Measurements from ENCODE around the gene SLC20A1. TPM values are rescaled to one million over a fixed set of nuclear protein-coding genes. Genes with fewer than 3 reads are reported as not detected.

SLC20A1 gene
- total RNA-seq, 2 experiments from 2014 or later: 69.3 to 69.6 TPM

DNA sequence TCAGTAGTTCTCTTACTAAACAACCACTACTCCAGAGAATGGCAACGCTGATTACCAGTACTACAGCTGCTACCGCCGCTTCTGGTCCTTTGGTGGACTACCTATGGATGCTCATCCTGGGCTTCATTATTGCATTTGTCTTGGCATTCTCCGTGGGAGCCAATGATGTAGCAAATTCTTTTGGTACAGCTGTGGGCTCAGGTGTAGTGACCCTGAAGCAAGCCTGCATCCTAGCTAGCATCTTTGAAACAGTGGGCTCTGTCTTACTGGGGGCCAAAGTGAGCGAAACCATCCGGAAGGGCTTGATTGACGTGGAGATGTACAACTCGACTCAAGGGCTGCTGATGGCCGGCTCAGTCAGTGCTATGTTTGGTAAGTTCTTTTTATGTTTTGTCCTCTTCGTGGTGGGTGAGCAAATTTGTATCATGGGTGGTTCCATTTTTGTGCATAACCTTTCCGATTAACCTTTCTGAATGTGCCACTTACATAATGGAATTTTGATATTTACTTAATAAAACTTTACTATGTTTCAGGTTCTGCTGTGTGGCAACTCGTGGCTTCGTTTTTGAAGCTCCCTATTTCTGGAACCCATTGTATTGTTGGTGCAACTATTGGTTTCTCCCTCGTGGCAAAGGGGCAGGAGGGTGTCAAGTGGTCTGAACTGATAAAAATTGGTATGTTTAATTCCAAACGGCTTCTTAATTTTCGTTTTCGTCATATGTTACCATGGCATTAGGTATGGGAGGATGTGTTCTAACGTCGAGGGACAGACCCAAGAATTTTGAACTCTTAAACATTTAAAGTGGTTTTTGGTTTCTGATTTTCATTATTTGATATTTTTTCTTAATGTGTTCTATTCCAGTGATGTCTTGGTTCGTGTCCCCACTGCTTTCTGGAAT is 1.3 kb downstream of the SLC20A1 start:
- ChIA-PET CTCF (interaction anchor here (1.0 to 5.4 kb wide), 6 partner anchors 16 to 80 kb away, joined by 3 to 50 read pairs (median 10); no protein-coding TSS in a partner anchor), POLR2A (interaction anchor here (1.4 to 3.0 kb wide), 3 partner anchors 15 to 104 kb away, joined by 3 to 28 read pairs (median 10); no protein-coding TSS in a partner anchor)
- H3K27ac Mint-ChIP-seq: peak overlapping the region; percentile 65
- DNase-seq (peak; percentile 43), ATAC-seq (no peak)
- H3K27me3 Mint-ChIP-seq: no peaks in the 10 kb centered on the region
- no peaks in the 10 kb centered on the region for H3K9me3 Mint-ChIP-seq (ENCODE audit: low read depth)
- intact Hi-C loops (cut with DNase I, micrococcal nuclease): loop anchor here (5.0 kb wide), 3 partner anchors 45 to 460 kb away; no protein-coding TSS in a partner anchor
- H3K4me3 Mint-ChIP-seq: peak overlapping the region; percentile 95
- H3K36me3 Mint-ChIP-seq (ENCODE audit: low read depth): peaks cover 49% of the 10 kb centered on the region
- peaks cover 64% of the 10 kb centered on the region for H3K4me1 Mint-ChIP-seq

DNA sequence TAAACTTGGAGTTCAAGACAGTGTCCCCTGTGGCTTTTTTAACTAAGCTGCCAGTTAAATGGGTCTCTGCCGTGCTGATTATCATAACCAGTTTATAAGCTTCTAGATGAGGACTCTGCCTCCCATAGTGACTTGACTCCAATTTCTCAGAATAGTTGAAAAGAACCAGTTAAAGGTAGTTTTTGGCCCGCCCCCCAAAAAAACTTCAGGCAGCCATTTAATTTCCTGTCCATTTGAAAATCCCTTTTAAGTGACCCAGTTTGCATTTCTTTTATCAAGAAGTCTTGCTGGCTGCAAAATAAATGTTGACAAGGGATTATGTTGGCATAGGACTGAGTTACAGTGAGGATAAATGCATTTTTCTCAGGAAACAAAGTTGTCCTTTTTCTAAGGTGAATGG is 2.3 kb downstream of the SLC20A1 start:
- Mint-ChIP-seq H3K9me3 (ENCODE audit: low read depth) (no peaks in the 10 kb centered on the region), H3K4me1 (peaks cover 71% of the 10 kb centered on the region), H3K4me3 (peak overlapping the region; percentile 95), H3K36me3 (ENCODE audit: low read depth) (peaks cover 58% of the 10 kb centered on the region), H3K27me3 (no peaks in the 10 kb centered on the region), H3K27ac (peak overlapping the region; percentile 65)
- intact Hi-C loops (cut with DNase I, micrococcal nuclease): loop anchor here (5.0 kb wide), 3 partner anchors 44 to 461 kb away; no protein-coding TSS in a partner anchor
- DNase-seq (no peak), ATAC-seq (no peak)
- CTCF ChIA-PET: interaction anchor here (0.7 to 5.4 kb wide), 3 partner anchors 12 to 79 kb away, joined by 3 to 50 read pairs (median 17); no protein-coding TSS in a partner anchor
- POLR2A ChIA-PET: no interaction called here

DNA sequence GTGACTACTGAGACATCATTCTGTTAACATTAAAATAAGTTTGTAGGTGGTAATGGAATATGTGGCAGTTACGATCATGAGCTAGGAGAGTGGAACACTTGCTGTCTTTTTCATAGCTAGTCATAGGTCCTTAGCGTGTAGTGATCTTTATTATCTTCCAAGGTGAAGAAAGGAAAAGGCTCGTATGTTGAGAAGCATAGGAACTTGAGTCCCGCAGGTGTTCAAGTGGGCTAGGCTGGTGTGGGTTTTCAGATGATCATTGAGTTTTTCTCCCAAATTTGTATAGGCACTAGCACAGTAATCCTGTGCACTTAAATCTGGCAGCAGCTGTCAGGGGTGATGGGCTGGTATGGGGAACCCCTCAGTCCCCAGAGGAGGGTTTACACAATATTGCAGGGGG is 10.9 kb downstream of the SLC20A1 start:
- Mint-ChIP-seq H3K27me3 (no peaks in the 10 kb centered on the region), H3K4me3 (no peak overlapping the region), H3K9me3 (ENCODE audit: low read depth) (no peaks in the 10 kb centered on the region), H3K4me1 (peaks cover 72% of the 10 kb centered on the region), H3K36me3 (ENCODE audit: low read depth) (peaks cover 85% of the 10 kb centered on the region), H3K27ac (peak overlapping the region; percentile 42)
- ATAC-seq: no peak
- intact Hi-C loops (cut with DNase I, micrococcal nuclease): no loop called here
- ChIA-PET POLR2A (interaction anchor here (0.7 to 1.3 kb wide), 4 partner anchors 8 to 35 kb away, joined by 3 to 5 read pairs (median 4); partner anchors contain the start of gene SLC20A1), CTCF (interaction anchor here (0.9 kb wide), 1 partner anchor 30 kb away, joined by 4 read pairs; no protein-coding TSS in a partner anchor)
- DNase-seq: no peak

DNA sequence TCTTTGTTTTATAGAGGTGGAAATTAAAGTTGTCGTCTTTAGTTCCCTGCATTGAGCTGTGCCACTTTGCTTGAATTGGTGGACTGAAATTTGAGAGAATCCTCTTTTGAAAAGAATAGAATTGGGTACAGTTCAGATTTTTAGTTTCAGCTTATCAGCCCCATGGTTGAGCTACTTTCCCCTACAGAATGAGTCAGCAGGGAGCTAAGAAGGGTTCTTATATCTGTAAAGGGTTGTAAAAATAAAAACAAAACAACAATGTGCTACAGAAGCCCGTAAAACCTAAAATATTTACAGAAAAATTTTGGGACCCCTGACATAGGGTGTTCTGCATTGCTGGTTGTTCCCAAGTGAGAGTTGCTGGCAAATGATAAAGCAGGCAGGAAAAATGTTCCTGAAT is 12.6 kb downstream of the SLC20A1 start:
- ChIA-PET CTCF (interaction anchor here (0.6 to 1.1 kb wide), 4 partner anchors 21 to 1773 kb away, joined by 3 to 4 read pairs (median 3); no protein-coding TSS in a partner anchor), POLR2A (interaction anchor here (1.1 to 1.7 kb wide), 2 partner anchors 30 to 32 kb away, joined by 5 to 6 read pairs; no protein-coding TSS in a partner anchor)
- H3K27ac Mint-ChIP-seq: peak overlapping the region; percentile 53
- no peak overlapping the region for H3K4me3 Mint-ChIP-seq
- DNase-seq (no peak), ATAC-seq (no peak)
- H3K4me1 Mint-ChIP-seq: peaks cover 60% of the 10 kb centered on the region
- H3K27me3 Mint-ChIP-seq: no peaks in the 10 kb centered on the region
- intact Hi-C loops (cut with DNase I, micrococcal nuclease): loop anchor here in 1 of 2 experiments (1.0 kb wide), 1 partner anchor 27 kb away; no protein-coding TSS in a partner anchor
- peaks cover 80% of the 10 kb centered on the region for H3K36me3 Mint-ChIP-seq (ENCODE audit: low read depth)
- no peaks in the 10 kb centered on the region for H3K9me3 Mint-ChIP-seq (ENCODE audit: low read depth)

DNA sequence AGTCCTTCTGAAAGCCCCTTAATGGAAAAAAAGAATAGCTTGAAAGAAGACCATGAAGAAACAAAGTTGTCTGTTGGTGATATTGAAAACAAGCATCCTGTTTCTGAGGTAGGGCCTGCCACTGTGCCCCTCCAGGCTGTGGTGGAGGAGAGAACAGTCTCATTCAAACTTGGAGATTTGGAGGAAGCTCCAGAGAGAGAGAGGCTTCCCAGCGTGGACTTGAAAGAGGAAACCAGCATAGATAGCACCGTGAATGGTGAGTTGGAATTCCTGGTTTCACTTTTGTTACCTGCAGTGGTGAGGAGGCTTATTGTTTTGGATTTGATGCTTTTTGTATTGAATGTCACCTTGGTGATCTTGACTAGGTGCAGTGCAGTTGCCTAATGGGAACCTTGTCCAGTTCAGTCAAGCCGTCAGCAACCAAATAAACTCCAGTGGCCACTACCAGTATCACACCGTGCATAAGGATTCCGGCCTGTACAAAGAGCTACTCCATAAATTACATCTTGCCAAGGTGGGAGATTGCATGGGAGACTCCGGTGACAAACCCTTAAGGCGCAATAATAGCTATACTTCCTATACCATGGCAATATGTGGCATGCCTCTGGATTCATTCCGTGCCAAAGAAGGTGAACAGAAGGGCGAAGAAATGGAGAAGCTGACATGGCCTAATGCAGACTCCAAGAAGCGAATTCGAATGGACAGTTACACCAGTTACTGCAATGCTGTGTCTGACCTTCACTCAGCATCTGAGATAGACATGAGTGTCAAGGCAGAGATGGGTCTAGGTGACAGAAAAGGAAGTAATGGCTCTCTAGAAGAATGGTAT is 13.3 kb downstream of the SLC20A1 start:
- H3K9me3 Mint-ChIP-seq (ENCODE audit: low read depth): no peaks in the 10 kb centered on the region
- no peak overlapping the region for H3K4me3 Mint-ChIP-seq
- peaks cover 58% of the 10 kb centered on the region for H3K4me1 Mint-ChIP-seq

DNA sequence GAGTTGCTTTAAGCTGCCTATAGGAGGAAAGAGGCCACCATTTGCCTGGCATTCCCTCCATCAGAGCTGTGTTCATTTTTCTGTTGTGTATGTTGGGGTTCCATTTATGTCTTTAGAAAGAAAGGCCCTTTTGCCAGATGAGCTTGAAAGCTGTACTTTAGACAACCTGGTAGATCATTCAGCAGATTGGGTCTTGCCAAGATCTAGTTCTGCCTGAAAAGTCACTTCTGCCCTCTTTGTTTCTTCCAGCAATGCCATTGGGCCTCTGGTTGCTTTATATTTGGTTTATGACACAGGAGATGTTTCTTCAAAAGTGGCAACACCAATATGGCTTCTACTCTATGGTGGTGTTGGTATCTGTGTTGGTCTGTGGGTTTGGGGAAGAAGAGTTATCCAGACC is 14.4 kb downstream of the SLC20A1 start:
- POLR2A ChIA-PET: no interaction called here
- CTCF ChIA-PET: interaction anchor here (1.1 to 1.4 kb wide), 3 partner anchors 15 to 68 kb away, joined by 3 to 4 read pairs (median 3); no protein-coding TSS in a partner anchor
- H3K27me3 Mint-ChIP-seq: no peaks in the 10 kb centered on the region
- ATAC-seq: no peak
- no peak overlapping the region for H3K4me3 Mint-ChIP-seq
- H3K27ac Mint-ChIP-seq: peak overlapping the region; percentile 32
- H3K4me1 Mint-ChIP-seq: peaks cover 52% of the 10 kb centered on the region
- intact Hi-C loops (cut with DNase I, micrococcal nuclease): no loop called here
- H3K9me3 Mint-ChIP-seq (ENCODE audit: low read depth): no peaks in the 10 kb centered on the region
- DNase-seq: no peak
- peaks cover 82% of the 10 kb centered on the region for H3K36me3 Mint-ChIP-seq (ENCODE audit: low read depth)

More for the DNA sequence above, 13.3 kb downstream of the SLC20A1 start:
- ChIA-PET POLR2A (interaction anchor here (0.8 to 1.7 kb wide), 3 partner anchors 31 to 34 kb away, joined by 3 to 6 read pairs (median 5); no protein-coding TSS in a partner anchor), CTCF (interaction anchor here (0.6 to 1.4 kb wide), 6 partner anchors 13 to 1774 kb away, joined by 3 to 4 read pairs (median 3); no protein-coding TSS in a partner anchor)
- Mint-ChIP-seq H3K27ac (peak overlapping the region; percentile 47), H3K36me3 (ENCODE audit: low read depth) (peaks cover 83% of the 10 kb centered on the region), H3K27me3 (no peaks in the 10 kb centered on the region)
- ATAC-seq (no peak), DNase-seq (no peak)
- intact Hi-C loops (cut with DNase I, micrococcal nuclease): loop anchor here in 1 of 2 experiments (1.0 kb wide), 1 partner anchor 28 kb away; no protein-coding TSS in a partner anchor

DNA sequence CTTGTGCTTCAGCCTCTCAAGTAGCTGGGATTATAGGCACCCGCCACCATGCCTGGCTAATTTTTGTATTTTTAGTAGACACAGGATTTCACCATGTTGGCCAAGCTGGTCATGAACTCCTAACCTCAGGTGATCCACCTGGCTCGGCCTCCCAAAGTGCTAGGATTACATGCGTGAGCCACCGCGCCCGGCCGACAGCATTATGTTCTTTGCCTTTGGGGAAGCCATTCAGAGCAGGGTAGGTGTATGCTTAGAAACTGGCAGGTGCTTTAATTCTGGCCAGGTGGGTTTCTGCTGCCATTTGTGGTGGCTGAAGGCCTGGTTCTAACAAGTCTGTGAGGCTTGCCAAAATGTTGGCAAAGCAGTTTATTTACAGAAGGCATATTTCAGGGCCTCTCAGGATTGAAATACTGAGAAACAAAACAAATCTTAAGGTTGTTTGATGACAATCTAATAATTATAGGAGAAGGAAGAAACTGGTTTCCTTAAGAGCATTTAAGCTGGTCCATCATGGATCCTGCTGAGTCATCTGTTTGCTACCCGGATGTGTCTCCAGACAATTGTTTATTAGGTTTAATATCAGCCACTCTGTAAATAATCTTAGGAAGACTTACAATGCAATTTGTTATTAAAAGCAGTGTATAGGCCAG is 16.0 kb downstream of the SLC20A1 start:
- POLR2A ChIA-PET: interaction anchor here (1.0 kb wide), 1 partner anchor 17 kb away, joined by 3 read pairs; no protein-coding TSS in a partner anchor
- no peaks in the 10 kb centered on the region for H3K27me3 Mint-ChIP-seq

DNA sequence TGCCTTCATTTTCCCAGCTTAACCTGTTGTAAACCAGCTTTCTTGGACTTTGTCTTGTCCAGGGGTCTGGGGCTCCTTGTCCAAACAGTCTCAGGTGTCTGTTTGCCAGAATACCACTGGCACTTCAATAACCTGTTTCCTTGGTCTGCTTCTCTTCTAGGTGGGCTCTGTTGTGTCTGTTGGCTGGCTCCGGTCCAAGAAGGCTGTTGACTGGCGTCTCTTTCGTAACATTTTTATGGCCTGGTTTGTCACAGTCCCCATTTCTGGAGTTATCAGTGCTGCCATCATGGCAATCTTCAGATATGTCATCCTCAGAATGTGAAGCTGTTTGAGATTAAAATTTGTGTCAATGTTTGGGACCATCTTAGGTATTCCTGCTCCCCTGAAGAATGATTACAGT is 17.0 kb downstream of the SLC20A1 start:
- ChIA-PET CTCF (interaction anchor here (0.7 to 1.7 kb wide), 6 partner anchors 8 to 80 kb away, joined by 3 to 5 read pairs (median 3); no protein-coding TSS in a partner anchor), POLR2A (interaction anchor here (1.0 kb wide), 1 partner anchor 18 kb away, joined by 3 read pairs; no protein-coding TSS in a partner anchor)
- DNase-seq: no peak
- peak overlapping the region; percentile 9 for H3K27ac Mint-ChIP-seq
- H3K36me3 Mint-ChIP-seq (ENCODE audit: low read depth): peaks cover 63% of the 10 kb centered on the region
- intact Hi-C loops (cut with DNase I, micrococcal nuclease): loop anchor here in 1 of 2 experiments (2.0 kb wide), 1 partner anchor 70 kb away; no protein-coding TSS in a partner anchor
- no peaks in the 10 kb centered on the region for H3K9me3 Mint-ChIP-seq (ENCODE audit: low read depth)
- H3K27me3 Mint-ChIP-seq: no peaks in the 10 kb centered on the region
- no peak overlapping the region for H3K4me3 Mint-ChIP-seq
- H3K4me1 Mint-ChIP-seq: peaks cover 33% of the 10 kb centered on the region
- no peak for ATAC-seq

More for the DNA sequence above, 16.0 kb downstream of the SLC20A1 start:
- no peak overlapping the region for H3K27ac Mint-ChIP-seq
- ATAC-seq (no peak), DNase-seq (no peak)
- H3K9me3 Mint-ChIP-seq (ENCODE audit: low read depth): no peaks in the 10 kb centered on the region
- peaks cover 41% of the 10 kb centered on the region for H3K4me1 Mint-ChIP-seq
- intact Hi-C loops (cut with DNase I, micrococcal nuclease): loop anchor here in 1 of 2 experiments (2.0 kb wide), 1 partner anchor 69 kb away; no protein-coding TSS in a partner anchor
- peaks cover 72% of the 10 kb centered on the region for H3K36me3 Mint-ChIP-seq (ENCODE audit: low read depth)
- CTCF ChIA-PET: interaction anchor here (0.7 to 1.7 kb wide), 6 partner anchors 10 to 242 kb away, joined by 3 to 4 read pairs (median 3); no protein-coding TSS in a partner anchor
- H3K4me3 Mint-ChIP-seq: no peak overlapping the region

DNA sequence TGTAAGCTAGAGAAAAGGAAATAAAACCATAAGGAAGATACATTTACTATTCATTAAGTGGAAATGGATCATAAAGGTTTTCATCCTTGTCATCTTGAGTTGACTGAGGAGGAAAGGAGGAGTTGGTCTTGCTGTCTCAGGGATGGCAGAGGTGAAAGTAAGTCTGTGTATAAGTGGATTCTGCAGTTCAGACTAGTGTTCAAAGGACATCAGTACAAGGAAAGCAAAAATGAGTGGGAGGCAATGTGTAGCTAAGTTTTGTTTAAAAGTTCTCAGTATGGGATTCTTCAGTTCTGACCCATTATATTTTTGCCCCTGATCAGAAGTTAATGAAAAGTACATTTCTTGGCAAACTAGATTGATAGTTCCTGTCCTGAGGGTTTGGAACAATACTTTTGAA is 18.9 kb downstream of the SLC20A1 start:
- intact Hi-C loops (cut with DNase I, micrococcal nuclease): no loop called here
- Mint-ChIP-seq H3K4me3 (no peak overlapping the region), H3K27me3 (no peaks in the 10 kb centered on the region), H3K36me3 (ENCODE audit: low read depth) (peaks cover 47% of the 10 kb centered on the region), H3K9me3 (ENCODE audit: low read depth) (no peaks in the 10 kb centered on the region), H3K4me1 (peaks cover 14% of the 10 kb centered on the region), H3K27ac (peak overlapping the region; percentile 0)
- CTCF ChIA-PET: interaction anchor here (0.5 to 1.0 kb wide), 5 partner anchors 18 to 753 kb away, joined by 3 to 5 read pairs (median 3); no protein-coding TSS in a partner anchor
- no peak for ATAC-seq
- POLR2A ChIA-PET: interaction anchor here (0.6 kb wide), 1 partner anchor 8 kb away, joined by 3 read pairs; no protein-coding TSS in a partner anchor
- DNase-seq: no peak

Data from activated CD4-positive, alpha-beta T cell treated with anti-CD3 and anti-CD28 coated beads for 36 hours (primary cell).